ENCODE results near the gene MCF2L2. TPM values are rescaled to one million over a fixed set of nuclear protein-coding genes. Genes with fewer than 3 reads are reported as not detected.
"Not testable (repeated sequence)": the region's sequence is repeated elsewhere in the genome, so short reads cannot be mapped to it uniquely, and the experiment has no call there.

MCF2L2 gene
- total RNA-seq, 1 donor from 2014 or later = 0.64 TPM

DNA sequence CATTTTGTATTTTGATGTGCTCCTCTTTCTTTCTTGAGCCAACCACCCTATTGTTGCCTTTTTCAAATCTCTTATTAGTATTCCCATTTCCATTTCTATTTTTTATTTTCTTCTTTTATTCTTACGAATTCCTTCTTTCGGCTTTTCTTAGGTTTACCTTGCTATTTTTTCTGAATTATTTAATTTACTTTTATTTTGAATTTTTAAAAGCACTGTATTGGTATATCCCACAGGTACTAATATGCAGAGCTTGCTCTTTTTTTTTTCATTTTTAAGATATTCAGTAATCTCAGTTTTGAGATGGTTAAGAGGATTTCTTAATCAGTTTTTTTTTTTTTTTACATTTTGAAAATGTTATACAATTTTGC lies 18.4 kb upstream of the MCF2L2 start:
- no peak for DNase-seq (ENCODE audit: low read depth)

DNA sequence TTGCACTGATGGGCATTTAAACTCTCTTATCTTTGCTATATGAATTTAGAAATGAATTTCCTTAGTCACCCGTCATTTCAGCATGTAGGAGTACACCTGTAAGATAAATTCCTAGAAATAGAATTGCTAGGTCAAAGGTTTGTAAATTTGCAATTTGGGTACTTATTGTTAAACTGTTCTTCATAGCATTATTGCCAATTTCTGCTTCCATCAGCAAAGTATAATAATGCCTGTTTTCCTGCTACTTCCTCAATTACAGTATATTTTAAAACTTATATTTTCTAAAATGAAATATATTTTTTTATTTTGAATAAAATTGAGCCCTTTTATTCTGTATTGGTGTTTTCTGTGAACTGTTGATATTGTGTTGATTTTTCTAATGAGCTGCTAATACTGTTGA lies 16.3 kb upstream of the MCF2L2 start:
- DNase-seq (ENCODE audit: low read depth) = no peak

DNA sequence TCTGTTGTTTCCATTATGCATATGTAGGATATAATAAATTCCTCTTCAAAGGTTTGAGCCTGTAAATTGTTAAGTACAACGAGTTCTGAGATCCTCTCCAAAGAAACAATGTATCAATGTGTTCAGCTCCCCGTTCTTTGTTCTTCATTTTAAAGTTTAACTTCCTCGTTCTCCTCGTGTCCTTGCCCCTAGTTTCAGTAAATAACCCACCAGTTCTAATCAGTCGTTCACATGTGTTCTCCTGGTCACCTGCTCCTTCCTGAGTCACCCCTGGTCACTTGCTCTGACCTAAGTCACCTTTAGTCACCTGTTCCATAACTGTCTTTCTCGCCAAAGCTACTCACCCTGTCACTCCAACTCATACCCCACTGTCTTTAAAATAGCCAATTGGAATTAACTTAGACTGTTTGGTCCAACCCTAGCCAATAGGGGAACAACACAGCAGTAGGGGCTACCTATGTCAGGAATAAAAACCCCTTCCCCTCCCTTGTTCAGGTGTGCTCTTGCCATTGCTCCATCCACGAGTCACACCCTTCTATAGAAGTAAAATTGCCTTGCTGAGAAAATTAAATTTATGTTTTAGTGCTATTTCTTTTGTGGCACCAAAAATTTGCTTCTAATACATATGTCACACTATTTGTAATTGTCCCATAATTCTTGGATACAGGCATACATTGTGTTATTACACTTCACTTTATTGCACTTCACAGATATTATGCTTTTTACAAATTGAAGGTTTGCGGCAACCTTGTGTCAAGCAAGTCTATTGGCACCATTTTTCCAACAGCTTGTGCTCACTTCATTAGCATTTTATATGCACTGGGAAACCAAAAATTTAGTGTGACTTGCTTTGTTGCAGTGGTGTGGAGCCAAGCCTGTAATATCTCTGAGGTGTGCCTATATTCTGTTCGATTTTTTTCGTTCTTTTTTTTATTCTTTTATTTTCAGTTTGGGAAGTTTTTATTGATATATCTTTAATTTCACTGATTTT lies 15.3 kb upstream of the MCF2L2 start:
- no peak for DNase-seq (ENCODE audit: low read depth)

DNA sequence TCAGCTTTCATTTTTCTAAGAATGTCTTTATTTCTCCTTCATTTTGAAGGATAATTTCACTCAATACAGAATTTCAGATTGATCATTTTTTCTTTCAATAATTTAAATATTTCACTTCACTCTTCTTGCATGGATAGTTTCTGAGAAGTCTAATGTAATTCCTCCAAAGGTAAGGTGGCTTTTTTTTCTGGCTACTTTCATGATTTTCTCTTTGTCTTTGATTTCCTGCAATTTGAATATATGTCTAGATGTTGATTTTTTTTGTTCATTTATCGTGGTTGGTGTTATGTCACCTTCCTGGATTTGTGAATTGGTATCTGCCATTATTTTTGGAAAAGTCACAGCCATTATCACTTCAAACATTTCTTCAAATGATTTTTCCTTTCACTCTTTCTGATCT lies 14.6 kb upstream of the MCF2L2 start:
- no peak for DNase-seq (ENCODE audit: low read depth)

DNA sequence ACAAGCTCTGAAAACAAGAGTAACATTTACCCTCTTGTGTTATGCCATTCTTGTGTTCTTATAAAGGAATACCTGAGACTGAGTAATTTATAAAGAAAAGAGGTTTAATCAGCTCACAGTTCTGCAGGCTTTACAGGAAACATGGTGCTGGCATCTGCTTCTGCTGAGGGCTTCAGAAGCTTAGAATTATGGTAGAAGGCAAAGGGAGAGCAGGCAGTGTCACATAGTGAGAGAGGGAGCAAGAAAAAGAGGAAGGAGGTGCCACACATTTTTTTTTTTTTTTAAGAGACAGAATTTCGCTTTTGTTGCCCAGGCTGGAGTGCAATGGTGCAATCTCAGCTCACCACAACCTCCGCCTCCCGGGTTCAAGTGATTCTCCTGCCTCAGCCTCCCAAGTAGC lies 12.1 kb upstream of the MCF2L2 start:
- DNase-seq (ENCODE audit: low read depth) = not testable (repeated sequence)

DNA sequence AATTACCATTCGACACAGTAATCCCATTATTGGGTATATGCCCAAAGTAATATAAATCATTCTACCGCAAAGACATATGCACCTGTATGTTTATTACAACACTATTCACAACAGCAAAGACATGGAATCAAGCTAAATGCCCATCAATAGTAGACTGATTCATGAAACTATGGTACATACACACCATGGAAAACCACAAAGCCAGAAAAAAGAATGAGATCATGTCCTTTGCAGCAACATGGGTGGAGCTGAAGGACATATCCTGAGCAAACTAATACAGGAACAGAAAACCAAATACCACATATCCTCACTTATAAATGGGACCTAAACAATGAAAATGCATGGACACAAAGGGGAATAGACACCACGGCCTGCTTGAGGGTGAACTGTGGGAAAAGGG lies 11.1 kb upstream of the MCF2L2 start:
- DNase-seq (ENCODE audit: low read depth) = no peak

DNA sequence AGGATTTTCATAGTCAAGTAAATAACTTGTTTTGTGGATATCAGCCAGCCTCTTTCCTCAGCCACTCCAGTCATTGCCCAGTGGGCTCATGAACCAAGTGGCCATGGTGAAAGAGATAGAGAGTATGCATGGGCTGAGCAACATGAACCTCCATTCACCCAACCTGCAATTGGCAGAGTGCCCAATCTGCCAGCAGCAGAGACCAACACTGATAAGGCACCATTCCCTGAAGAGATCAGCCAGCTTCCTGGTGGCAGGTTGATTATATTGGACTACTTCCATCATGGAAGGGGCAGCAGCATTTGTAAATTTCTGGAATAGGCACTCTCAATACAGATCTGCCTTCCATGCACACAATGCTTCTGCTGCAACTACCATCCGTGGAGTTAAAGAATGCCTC lies 10.3 kb upstream of the MCF2L2 start:
- DNase-seq (ENCODE audit: low read depth) = no peak

DNA sequence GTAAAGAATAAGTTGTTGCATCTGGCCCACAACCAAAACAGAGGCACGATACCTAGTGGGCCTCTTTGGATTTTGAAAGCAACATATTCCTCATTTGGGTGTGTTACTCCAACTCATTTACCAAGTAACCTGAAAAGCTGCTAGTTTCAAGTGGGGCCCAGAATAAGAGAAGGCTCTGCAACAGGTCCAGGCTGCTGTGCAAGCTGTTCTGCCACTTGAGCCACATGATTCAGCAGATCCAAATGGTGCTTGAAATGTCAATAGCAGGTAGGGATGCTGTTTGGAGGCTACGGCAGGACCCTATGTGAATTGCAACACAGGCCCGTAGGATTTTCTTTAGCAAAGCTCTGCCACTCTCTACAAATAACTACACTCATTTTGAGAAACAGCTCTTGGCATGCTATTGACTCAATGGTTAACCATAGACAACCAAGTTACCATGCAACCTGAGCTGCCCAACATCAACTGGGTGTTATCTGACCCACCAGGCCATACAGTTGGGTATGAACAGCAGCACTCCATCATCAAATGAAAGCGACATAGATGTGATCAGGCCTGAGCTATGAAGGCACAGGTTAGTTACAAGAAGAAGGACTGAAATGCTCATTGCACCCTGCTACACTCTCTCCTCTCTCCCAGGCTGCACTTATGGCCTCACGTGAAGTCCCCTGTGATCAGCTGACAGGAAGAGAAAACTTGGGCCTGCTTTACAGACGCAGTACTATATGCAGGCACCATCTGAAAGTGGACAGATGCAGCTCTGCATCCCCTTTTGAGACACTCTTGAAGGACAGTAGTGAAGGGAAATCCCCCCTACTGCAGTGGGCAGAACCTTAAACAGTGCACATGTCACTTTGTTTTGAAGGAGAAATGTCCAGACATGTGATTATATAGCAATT lies 9.5 kb upstream of the MCF2L2 start:
- DNase-seq (ENCODE audit: low read depth) = no peak

DNA sequence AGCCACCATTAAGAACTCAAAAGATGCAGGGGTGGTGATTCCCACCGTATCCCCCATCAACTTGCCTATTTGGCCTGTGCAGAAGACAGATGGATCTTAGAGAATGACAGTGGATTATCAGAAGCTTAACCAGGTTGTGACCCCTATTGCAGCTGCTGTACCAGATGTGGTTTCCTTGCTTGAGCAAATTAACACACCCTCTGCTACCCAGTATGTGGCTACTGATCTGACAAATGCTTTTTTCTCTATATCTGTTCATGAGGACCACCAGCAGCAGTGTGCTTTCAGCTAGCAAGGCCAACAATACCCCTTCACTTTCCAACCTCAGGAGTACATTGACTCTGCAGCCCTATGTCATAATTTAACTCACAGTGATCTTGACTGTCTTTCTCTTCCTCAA lies 8.6 kb upstream of the MCF2L2 start:
- DNase-seq (ENCODE audit: low read depth) = no peak

DNA sequence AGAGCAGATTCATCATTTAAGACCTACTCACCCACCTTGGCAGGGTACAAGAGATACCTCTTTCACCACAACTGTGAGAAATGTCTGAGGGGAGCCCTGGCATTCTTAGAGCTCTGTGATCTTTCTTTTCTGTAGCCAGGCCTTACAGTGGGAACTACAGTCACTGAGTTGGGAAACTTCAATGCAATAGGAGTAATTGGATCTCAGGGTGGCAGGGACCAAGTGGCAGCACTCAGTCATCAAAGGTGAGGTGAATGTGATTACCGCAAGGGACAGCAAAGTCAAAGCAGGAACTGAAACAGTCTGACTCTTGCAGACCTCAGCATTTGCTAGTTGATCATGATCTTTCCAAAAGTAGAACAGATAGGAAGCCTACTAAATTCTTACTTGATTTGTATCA lies 7.2 kb upstream of the MCF2L2 start:
- no peak for DNase-seq (ENCODE audit: low read depth)

DNA sequence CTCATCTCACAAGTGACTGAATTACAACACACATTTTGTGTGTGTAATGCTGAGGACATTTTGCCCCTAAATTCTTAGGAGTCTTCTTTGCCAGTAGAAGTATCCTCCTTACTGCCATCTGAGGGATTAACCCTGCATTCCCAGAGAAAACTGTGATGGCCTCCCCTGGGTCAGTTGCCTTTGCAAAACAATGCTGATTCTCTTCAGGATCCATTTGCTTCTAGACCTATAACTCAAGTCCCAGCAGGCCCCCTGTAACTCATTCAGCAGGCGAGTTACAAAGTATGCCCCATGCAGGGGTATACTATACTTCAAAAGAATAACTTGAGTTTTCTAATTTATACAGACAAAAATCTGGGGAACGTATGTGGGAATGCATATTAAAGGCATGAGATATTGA lies 6.6 kb upstream of the MCF2L2 start:
- DNase-seq (ENCODE audit: low read depth) = no peak

DNA sequence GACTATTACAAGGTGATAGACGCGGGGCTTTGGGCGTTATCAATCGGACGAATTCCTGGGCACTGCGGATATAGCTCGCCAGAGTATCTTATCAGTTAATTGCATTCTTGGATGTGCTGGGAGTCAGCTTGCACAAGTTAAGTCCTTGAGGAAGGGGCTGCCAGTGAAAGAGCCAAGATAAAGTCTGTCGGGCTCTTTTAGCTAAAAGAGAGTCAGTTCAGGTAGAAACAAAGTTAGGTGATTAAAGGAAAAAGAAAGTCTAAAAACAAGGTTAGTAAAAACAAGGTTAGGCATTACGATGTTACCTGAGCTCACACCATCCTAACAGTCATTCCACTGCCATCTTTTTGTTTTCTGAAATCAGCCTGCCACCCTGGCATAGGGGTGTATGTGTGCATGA lies 6.1 kb upstream of the MCF2L2 start:
- DNase-seq (ENCODE audit: low read depth) = no peak

DNA sequence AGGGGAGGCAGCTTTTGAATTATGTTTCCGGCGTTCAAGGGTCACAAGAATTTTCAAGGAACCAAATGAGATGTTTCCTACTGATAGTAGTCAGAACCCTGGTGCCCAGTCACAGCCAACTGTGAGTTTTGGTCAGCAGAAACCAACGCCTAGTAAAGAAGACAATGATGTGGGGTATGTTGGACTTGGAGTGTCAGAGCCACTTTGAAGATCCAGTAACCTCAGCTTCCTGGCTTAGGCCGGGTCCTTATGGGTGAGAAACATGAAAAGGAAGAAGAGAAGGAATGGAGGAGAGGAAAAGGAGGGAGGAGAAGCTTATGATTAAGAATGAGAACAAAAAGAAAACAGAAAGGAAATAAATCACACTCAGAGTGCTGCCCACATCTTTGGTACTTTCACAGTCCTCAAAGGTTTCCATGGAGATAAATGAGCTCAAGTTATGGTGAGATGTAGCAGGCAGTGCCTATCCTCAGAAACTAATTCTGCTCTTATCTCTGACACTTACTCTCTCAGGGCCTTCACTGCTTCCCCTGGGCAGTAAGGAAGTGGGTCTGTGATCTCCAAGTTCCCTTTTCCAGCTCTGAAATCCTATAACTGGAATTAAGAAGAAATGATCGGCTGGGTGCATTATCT lies 2.0 kb upstream of the MCF2L2 start:
- no peak for DNase-seq (ENCODE audit: low read depth)

DNA sequence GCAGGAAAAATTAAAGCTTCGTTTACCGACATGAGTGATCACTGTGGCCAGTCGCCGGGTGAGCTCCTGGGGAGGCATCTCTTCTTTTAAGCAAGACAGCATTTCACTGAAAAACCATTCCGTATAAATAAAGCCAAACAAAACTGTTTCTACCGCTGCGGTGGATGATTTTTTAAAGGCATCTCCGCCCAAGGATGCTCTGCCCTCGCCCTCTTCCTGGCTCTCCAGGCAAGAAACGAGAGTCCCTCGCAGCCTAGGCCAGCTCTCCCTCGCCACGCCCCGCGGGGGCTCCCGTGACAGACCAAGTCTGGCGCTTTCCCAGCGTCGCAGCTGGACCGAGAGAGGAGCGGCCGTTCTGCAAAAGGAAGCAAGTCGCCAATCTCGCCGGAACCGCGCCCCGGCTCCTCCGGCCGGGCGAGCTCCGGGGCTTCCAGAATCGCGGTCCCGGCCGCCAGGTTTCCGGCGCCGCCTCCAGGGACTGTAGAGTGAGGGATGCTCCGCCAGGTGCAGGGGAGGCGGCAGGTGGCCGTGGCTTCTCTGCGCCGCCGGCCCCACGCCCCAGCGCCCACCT lies 458 bp downstream of the MCF2L2 start:
- peak; percentile 73 for DNase-seq (ENCODE audit: low read depth)

DNA sequence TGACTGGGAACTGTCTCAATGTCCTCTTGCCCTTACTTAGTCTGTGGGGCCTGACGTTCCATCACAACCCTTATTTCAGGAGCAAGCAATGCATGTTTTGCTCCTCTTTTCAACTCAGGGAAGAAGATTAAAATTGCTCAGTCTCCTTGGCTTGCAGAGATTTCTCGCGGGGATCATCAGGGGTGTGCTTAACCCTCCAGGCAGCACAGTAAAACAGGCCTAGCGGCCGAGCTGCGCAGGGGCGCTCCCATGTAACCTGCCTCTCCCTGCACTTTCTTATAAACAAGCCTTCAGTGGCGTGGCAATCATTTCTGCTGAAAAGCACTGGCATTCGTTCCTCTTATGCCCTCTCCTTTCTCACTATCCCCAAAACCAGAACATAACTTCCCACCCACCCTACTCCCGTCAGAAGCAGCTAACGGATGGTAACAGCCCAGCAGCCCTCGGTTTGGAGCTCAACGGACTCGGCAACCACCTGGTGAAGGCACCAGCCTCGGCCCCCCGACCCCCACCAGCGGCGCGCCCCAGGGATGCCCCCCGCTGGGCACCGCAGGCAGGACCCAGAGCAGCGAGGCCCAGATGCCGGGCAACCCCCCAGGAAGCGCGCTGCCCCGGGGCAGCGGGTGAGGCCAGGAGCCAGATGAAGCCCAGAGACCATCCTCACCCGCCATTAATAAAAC lies 1.1 kb downstream of the MCF2L2 start:
- no peak for DNase-seq (ENCODE audit: low read depth)

DNA sequence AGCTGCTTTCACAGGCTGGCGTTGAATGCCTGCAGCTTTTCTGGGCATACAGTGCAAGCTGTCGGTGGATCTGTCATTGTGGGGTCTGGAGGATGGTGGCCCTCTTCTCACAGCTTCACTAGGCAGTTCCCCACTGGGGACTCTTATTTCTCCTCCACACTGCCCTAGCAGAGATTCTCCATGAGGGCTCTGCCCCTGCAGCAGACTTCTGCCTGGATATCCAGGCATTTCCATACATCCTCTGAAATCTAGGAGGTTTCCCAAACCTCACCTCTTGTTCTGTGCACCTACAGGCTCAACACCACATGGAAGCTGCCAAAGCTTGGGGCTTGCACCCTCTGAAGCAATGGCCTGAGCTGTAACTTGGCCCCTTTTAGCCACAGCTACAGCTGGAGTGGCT lies 9.6 kb downstream of the MCF2L2 start:
- DNase-seq (ENCODE audit: low read depth) = not testable (repeated sequence)

DNA sequence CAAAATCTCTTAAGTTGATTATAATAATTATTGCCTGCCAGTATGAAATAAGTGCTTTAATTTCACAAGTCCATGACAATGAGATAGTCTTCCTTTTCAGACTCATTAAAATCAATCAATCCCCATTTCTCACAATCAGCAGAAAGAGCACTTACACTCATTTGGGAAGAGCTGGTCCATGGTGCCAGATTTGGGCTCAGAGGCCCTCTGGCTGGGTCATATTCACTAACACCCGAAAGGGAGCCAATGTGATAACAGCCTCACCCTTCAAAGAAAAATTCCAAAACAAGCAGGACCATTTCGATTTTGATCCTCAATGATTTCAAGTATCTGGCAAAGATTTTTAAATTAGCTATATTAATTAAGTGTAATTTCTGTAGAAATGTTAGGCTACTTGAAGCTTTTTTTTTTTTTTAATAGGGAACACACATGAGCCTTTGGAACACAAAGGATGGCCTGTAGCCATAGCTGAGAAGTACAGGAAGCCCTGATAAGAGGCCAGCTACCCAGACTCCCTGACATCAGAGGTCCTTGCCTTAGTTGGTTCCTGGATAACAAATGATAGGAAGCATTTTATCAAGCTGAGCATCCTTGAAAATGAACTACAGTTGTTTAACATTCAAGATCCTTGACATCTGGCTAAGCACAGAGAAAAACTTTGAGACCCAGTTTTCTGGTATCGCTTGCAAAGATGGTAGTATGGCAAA lies 17.1 kb downstream of the MCF2L2 start:
- DNase-seq (ENCODE audit: low read depth) = no peak

DNA sequence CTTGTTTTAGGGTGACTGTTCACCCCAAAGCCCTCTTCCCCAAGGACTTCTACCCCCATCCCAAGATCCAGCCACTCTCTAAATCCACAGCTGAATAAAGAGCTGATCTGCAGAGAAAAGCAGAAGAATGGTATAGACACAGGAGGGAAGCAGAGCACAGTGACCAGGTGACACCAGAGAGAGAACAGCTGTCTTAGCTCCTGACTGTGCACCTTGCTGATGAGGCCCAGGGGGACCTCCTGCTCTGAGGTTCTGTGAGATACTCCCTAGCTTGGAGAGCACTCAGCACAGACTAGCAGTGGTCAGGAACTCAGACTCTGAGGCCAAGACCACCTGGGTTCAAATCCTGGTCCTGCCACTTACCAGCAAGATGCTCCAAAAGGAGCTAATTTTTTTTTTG lies 17.7 kb downstream of the MCF2L2 start:
- no peak for DNase-seq (ENCODE audit: low read depth)

DNA sequence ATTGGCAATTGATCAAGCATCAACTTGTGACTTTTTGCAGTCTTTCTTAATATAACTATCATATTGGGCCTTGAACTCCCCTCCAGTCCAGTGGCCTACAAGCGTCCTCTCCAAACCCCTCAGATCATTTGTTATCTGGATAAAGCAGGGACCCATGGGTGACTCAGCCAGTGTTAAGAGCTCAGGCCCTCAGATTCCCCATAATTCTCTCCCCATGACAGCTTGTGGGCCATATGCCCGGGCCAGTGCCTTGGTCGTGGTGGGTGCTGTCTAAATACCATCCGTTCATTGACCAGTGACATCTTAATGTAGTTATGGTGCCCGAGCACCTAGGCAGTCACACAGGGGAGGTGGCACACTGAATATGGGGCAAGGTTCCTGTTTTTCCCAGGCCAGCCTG lies 18.1 kb downstream of the MCF2L2 start:
- DNase-seq (ENCODE audit: low read depth) = peak; percentile 18

DNA sequence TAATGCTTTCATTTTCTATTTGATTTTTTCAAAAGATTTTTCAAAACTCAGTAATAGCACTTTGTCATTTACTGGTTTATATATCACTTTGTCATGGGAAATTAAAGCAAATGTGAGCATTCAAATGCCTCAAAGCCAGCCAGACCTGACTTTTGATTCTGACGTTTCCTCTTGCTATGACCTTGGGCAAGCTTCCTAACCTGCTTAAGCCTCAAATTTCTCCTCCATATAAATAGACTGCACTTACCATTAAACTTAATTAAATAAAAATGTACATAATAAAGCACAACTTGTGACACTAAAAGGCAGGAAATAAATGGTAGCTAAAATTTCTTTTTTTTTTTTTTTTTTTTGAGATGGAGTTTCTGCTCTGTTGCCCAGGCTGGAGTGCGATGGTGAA lies 19.2 kb downstream of the MCF2L2 start:
- no peak for DNase-seq (ENCODE audit: low read depth)
